NB4 (cell line): ENCODE measurements around the gene CD300LG.

ENCODE experiments used
- CTCF ChIP-seq: IDR thresholded peaks from one replicate; pipeline ENCODE4 v1.5.1; 2012; ENCODE audit warnings: low read depth, low read length
- POLR2A ChIP-seq: IDR thresholded peaks from 2 replicates; pipeline ENCODE4 v1.6.1; 2011; ENCODE audit warnings: mild to moderate bottlenecking; ENCODE audit not compliant: insufficient read length; ENCODE audit errors: extremely low read depth

GRCh38 chr17:43861960-43862359 lies 15.0 kb downstream of the CD300LG start:
- TF ChIP-seq POLR2A: no peak
- no peak for TF ChIP-seq CTCF
